ENCODE data around the gene SMIM5. TPM values are rescaled to one million over a fixed set of nuclear protein-coding genes. Genes with fewer than 3 reads are reported as not detected.

The SMIM5 gene
- polyA plus RNA-seq, 1 donor from 2014 or later = 0.59 TPM

DNA sequence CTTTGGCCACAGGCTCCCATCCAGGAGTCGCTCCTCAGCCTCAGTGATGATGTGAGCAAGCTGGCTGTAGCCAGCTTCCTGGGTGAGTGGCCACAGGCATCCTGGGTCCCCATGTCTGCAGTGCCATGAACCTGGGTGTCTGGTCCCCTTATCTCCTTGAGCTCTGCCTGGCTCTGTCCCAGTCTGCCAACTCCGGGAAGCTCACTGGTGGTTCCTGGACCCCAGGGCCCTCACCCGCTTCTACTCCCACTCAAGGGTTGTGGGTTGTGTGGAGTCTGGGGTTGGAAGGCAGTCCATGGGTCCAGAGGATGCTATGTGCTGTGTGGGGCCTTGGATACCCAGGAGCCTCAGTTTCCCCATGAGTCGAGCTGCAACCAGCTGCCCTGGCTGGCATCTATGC lies 11.7 kb upstream of the SMIM5 start:
- Histone ChIP-seq H3K9me3 (ENCODE audit: low read length) (no peaks in the 10 kb centered on the region), H4K20me1 (ENCODE audit: insufficient read depth) (no peaks in the 10 kb centered on the region), H3K4me3 (ENCODE audit: low read length) (no peak overlapping the region), H3K79me2 (replicated peaks; ENCODE audit: insufficient read depth, low read length) (no peaks in the 10 kb centered on the region), H3K9me2 (ENCODE audit: insufficient read depth, low read length) (no peaks in the 10 kb centered on the region), H3K9ac (ENCODE audit: low read length) (no peak overlapping the region), H3F3A (ENCODE audit: insufficient read depth, low read length, poor library complexity, severe bottlenecking) (no peaks in the 10 kb centered on the region), H3K27ac (ENCODE audit: low read length) (no peak overlapping the region), H2AFZ (ENCODE audit: low read depth, low read length) (no peak overlapping the region), H3K4me2 (ENCODE audit: low read length) (no peak overlapping the region), H3K27me3 (ENCODE audit: insufficient read depth, low read depth, low read length) (no peaks in the 10 kb centered on the region), H3K36me3 (ENCODE audit: insufficient read depth, low read length) (no peaks in the 10 kb centered on the region)
- TF ChIP-seq MXI1 (conservative IDR thresholded peaks at IDR 0.05; ENCODE audit: poor library complexity, severe bottlenecking) = no peak
- no peak for TF ChIP-seq TAF1 (IDR thresholded peaks at IDR 0.05; ENCODE audit: low read depth)
- TF ChIP-seq, protein P1, sequence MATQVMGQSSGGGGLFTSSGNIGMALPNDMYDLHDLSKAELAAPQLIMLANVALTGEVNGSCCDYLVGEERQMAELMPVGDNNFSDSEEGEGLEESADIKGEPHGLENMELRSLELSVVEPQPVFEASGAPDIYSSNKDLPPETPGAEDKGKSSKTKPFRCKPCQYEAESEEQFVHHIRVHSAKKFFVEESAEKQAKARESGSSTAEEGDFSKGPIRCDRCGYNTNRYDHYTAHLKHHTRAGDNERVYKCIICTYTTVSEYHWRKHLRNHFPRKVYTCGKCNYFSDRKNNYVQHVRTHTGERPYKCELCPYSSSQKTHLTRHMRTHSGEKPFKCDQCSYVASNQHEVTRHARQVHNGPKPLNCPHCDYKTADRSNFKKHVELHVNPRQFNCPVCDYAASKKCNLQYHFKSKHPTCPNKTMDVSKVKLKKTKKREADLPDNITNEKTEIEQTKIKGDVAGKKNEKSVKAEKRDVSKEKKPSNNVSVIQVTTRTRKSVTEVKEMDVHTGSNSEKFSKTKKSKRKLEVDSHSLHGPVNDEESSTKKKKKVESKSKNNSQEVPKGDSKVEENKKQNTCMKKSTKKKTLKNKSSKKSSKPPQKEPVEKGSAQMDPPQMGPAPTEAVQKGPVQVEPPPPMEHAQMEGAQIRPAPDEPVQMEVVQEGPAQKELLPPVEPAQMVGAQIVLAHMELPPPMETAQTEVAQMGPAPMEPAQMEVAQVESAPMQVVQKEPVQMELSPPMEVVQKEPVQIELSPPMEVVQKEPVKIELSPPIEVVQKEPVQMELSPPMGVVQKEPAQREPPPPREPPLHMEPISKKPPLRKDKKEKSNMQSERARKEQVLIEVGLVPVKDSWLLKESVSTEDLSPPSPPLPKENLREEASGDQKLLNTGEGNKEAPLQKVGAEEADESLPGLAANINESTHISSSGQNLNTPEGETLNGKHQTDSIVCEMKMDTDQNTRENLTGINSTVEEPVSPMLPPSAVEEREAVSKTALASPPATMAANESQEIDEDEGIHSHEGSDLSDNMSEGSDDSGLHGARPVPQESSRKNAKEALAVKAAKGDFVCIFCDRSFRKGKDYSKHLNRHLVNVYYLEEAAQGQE (IDR thresholded peaks at IDR 0.05; ENCODE audit: borderline replicate concordance) = no peak
- TF ChIP-seq EZH2 (IDR thresholded peaks at IDR 0.05; ENCODE audit: borderline replicate concordance, insufficient read depth, low read length, poor library complexity, severe bottlenecking) = no peak
- no peak for TF ChIP-seq SMC3 (conservative IDR thresholded peaks at IDR 0.05; ENCODE audit: poor library complexity)
- no peak for TF ChIP-seq RAD21 (conservative IDR thresholded peaks at IDR 0.05)
- TF ChIP-seq POLR2AphosphoS5 (IDR thresholded peaks at IDR 0.05) = no peak
- TF ChIP-seq, protein P2, sequence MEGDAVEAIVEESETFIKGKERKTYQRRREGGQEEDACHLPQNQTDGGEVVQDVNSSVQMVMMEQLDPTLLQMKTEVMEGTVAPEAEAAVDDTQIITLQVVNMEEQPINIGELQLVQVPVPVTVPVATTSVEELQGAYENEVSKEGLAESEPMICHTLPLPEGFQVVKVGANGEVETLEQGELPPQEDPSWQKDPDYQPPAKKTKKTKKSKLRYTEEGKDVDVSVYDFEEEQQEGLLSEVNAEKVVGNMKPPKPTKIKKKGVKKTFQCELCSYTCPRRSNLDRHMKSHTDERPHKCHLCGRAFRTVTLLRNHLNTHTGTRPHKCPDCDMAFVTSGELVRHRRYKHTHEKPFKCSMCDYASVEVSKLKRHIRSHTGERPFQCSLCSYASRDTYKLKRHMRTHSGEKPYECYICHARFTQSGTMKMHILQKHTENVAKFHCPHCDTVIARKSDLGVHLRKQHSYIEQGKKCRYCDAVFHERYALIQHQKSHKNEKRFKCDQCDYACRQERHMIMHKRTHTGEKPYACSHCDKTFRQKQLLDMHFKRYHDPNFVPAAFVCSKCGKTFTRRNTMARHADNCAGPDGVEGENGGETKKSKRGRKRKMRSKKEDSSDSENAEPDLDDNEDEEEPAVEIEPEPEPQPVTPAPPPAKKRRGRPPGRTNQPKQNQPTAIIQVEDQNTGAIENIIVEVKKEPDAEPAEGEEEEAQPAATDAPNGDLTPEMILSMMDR (IDR thresholded peaks at IDR 0.05; ENCODE audit: poor library complexity, severe bottlenecking) = no peak
- no peak for TF ChIP-seq EP300 (conservative IDR thresholded peaks at IDR 0.05; ENCODE audit: poor library complexity, severe bottlenecking)

DNA sequence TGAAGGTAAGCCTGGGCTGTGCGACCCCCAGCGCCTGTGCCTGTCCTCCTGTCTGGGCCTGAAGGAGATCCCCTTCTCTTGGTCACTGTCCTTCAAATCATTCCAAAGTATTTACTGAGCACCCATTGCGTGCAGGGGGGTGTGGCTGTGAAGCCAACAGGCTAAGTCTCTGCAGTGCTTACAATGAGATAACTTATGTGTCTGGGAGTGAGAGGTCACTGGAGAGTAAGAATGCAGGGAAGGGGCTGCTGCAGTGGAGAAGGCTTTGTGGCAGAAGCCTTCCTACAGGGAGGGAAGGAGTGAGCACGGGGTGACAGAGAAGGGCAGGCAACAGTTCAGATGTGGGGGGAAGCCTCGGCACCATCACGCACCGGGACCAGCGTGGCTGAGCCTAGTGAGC lies 11.2 kb upstream of the SMIM5 start:
- no peaks in the 10 kb centered on the region for H3K9me2 ChIP-seq (ENCODE audit: insufficient read depth, low read length)
- no peaks in the 10 kb centered on the region for H3F3A ChIP-seq (ENCODE audit: insufficient read depth, low read length, poor library complexity, severe bottlenecking)
- TF ChIP-seq POLR2AphosphoS5 (IDR thresholded peaks at IDR 0.05) = no peak
- TF ChIP-seq, protein P1 (IDR thresholded peaks at IDR 0.05; ENCODE audit: borderline replicate concordance) = no peak
- TF ChIP-seq RAD21 (conservative IDR thresholded peaks at IDR 0.05) = no peak
- no peak for TF ChIP-seq SMC3 (conservative IDR thresholded peaks at IDR 0.05; ENCODE audit: poor library complexity)
- TF ChIP-seq, protein P2 (IDR thresholded peaks at IDR 0.05; ENCODE audit: poor library complexity, severe bottlenecking) = no peak
- TF ChIP-seq EZH2 (IDR thresholded peaks at IDR 0.05; ENCODE audit: borderline replicate concordance, insufficient read depth, low read length, poor library complexity, severe bottlenecking) = no peak
- no peak for TF ChIP-seq TAF1 (IDR thresholded peaks at IDR 0.05; ENCODE audit: low read depth)
- no peak for TF ChIP-seq MXI1 (conservative IDR thresholded peaks at IDR 0.05; ENCODE audit: poor library complexity, severe bottlenecking)
- no peak for TF ChIP-seq EP300 (conservative IDR thresholded peaks at IDR 0.05; ENCODE audit: poor library complexity, severe bottlenecking)
- no peaks in the 10 kb centered on the region for H4K20me1 ChIP-seq (ENCODE audit: insufficient read depth)
- no peaks in the 10 kb centered on the region for H3K79me2 ChIP-seq (replicated peaks; ENCODE audit: insufficient read depth, low read length)
- no peak overlapping the region for H3K4me2 ChIP-seq (ENCODE audit: low read length)
- H3K27me3 ChIP-seq (ENCODE audit: insufficient read depth, low read depth, low read length) = no peaks in the 10 kb centered on the region
- H3K9ac ChIP-seq (ENCODE audit: low read length) = no peak overlapping the region
- no peak overlapping the region for H3K4me3 ChIP-seq (ENCODE audit: low read length)
- H3K36me3 ChIP-seq (ENCODE audit: insufficient read depth, low read length) = no peaks in the 10 kb centered on the region
- no peak overlapping the region for H2AFZ ChIP-seq (ENCODE audit: low read depth, low read length)
- H3K9me3 ChIP-seq (ENCODE audit: low read length) = no peaks in the 10 kb centered on the region
- no peak overlapping the region for H3K27ac ChIP-seq (ENCODE audit: low read length)
